Gastroesophageal sphincter (tissue), 4 donors: ENCODE data around the gene GTSF1L. TPM values are rescaled to one million over a fixed set of nuclear protein-coding genes. Genes with fewer than 3 reads are reported as not detected.

ENCODE experiments used
- ATAC-seq: fragments of 150-250 bp; one replicate; pipeline ENCODE4 v1.9.1; 2016; ENCODE audit warnings: mild to moderate bottlenecking, moderate library complexity
- H3K27ac ChIP-seq, 4 donors: fragments of 200-600 bp; sonication (generic) in 3 of 4; 1 replicate in 3 of 4; 2 replicates in 1 of 4; pipeline ENCODE4 v1.5.1; 2016 to 2019
- H3K27me3 ChIP-seq: fragments of 200-600 bp; sonication (generic); one replicate; pipeline ENCODE4 v1.5.1; 2019
- H3K36me3 ChIP-seq, 2 donors: fragments of 200-600 bp; sonication (generic); one replicate each; pipeline ENCODE4 v1.5.1; 2019; ENCODE audit warnings: control low read depth in 1 of 2
- H3K4me1 ChIP-seq, 3 donors: fragments of 200-600 bp; sonication (generic); 1 replicate in 2 of 3; 2 replicates in 1 of 3; pipeline ENCODE4 v1.5.1; 2016 to 2019; ENCODE audit warnings: control low read depth in 2 of 3
- H3K4me3 ChIP-seq, 2 donors: fragments of 200-600 bp; sonication (generic); one replicate each; pipeline ENCODE4 v1.5.1; 2019; ENCODE audit warnings: mild to moderate bottlenecking in 1 of 2, moderate library complexity in 1 of 2
- H3K9me3 ChIP-seq, 3 donors: fragments of 200-600 bp; sonication (generic); one replicate each; pipeline ENCODE4 v1.5.1; 2017 to 2019; ENCODE audit warnings: control low read depth in 2 of 3
- EP300 ChIP-seq: sonication (generic); formaldehyde crosslinking; IDR thresholded peaks from one replicate; pipeline ENCODE4 v1.6.1; 2017; ENCODE audit warnings: antibody characterized with exemption, mild to moderate bottlenecking
- POLR2A ChIP-seq, 2 donors: fragments of 450-650 bp; IDR thresholded peaks; one replicate each; pipeline ENCODE4 v1.6.1; 2017; ENCODE audit warnings: antibody characterized with exemption in 2 of 2, mild to moderate bottlenecking in 2 of 2, moderate library complexity in 1 of 2
- POLR2AphosphoS5 ChIP-seq: sonication (generic); formaldehyde crosslinking; IDR thresholded peaks from one replicate; pipeline ENCODE4 v1.6.1; 2017; ENCODE audit warnings: antibody characterized with exemption
- WGBS, 2 donors: methylation state at CpG; one replicate each; pipeline ENCODE4 v1.1.5; 2018; ENCODE audit warnings: low coverage in 1 of 2; 5-methylcytosine and 5-hydroxymethylcytosine counted together
- total RNA-seq, 4 donors: library from RNA; depleted of rRNA; stranded (reverse); fragments of >200 nt; gene quantifications; one replicate each; pipeline ENCODE4 v1.1.0, GENCODE V29; 2016
- TF ChIP-seq, protein P1 (sequence below), 4 experiments: fragments of 200-600 bp in 2 of 4; fragments of 450-650 bp in 2 of 4; sonication (generic) in 1 of 4; IDR thresholded peaks; one replicate each; pipeline ENCODE4 v1.5.1; 2017 to 2019; ENCODE audit warnings: antibody characterized with exemption in 4 of 4, mild to moderate bottlenecking in 2 of 4, moderate library complexity in 2 of 4

The GTSF1L gene
- total RNA-seq, 4 donors from 2014 or later, result not detected

DNA sequence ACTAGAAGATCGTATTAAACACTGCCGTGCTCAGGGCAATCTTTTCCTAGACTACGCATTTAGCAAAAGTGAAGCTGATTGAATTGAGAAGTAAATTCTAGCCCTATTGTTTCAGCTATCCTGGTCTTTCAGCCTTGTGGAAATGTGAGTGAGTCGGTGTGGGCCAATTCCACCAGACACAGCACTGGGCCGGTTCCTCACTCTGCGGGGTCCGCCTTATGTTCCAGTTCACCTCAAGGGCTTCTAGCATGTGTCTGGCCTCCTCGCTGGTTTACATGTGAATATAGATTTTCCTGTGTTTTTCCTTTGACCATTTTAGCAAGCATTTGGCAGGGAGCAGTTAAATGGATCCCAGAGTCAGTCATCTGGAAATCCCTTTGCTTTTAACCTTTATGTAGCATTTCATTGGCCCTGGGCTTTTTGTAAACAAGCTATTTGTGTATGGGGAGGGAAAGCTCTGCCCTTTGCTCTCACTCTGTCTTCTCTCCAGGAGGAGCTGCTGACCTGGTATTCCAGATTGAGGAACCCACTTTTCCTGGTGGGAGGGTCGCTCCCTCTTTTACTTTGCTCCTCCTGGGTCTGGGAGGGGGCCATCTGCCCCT, 12.4 kb upstream of the GTSF1L start:
- H3K27ac ChIP-seq, result no peak overlapping the region
- WGBS, 2 donors, result 76 to 83% methylated on average over 7 to 8 of the region's 9 CpGs
- no peak for ATAC-seq

DNA sequence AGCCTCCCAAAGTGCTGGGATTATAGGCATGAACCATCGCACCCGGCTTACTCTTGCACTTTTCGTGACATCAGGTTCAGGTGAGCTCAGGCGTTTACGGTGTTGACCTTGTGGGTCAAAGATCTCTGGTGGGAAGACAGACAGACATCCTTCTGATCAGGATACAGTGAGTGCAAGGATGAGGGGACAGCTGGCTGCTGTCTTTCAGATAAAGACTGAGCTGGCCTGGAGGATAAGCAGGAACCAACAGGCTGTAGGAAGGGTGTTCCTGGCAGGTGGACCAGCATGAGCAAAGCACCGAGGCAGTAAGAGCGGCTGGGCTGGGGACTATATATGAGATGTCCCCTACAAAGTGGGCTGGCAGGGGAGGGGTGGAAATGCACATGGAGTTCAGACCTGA, 11.1 kb upstream of the GTSF1L start:
- H3K27ac ChIP-seq, result no peak overlapping the region
- TF ChIP-seq EP300 (no peak), POLR2A (IDR thresholded peaks at IDR 0.05) (no peak), POLR2AphosphoS5 (no peak)
- TF ChIP-seq, protein P1, sequence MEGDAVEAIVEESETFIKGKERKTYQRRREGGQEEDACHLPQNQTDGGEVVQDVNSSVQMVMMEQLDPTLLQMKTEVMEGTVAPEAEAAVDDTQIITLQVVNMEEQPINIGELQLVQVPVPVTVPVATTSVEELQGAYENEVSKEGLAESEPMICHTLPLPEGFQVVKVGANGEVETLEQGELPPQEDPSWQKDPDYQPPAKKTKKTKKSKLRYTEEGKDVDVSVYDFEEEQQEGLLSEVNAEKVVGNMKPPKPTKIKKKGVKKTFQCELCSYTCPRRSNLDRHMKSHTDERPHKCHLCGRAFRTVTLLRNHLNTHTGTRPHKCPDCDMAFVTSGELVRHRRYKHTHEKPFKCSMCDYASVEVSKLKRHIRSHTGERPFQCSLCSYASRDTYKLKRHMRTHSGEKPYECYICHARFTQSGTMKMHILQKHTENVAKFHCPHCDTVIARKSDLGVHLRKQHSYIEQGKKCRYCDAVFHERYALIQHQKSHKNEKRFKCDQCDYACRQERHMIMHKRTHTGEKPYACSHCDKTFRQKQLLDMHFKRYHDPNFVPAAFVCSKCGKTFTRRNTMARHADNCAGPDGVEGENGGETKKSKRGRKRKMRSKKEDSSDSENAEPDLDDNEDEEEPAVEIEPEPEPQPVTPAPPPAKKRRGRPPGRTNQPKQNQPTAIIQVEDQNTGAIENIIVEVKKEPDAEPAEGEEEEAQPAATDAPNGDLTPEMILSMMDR (IDR thresholded peaks at IDR 0.05), result no peak
- no peak overlapping the region for H3K4me3 ChIP-seq
- no peaks in the 10 kb centered on the region for H3K4me1 ChIP-seq
- H3K27me3 ChIP-seq, result peaks cover 17% of the 10 kb centered on the region
- no peaks in the 10 kb centered on the region for H3K9me3 ChIP-seq
- H3K36me3 ChIP-seq, result no peaks in the 10 kb centered on the region
- WGBS, 2 donors, result 88% methylated on average over 7 of the region's 7 CpGs; no CpG with 5 or more reads in 1 of the 2 donors
- ATAC-seq, result no peak

More for the DNA sequence above, 12.4 kb upstream of the GTSF1L start:
- Histone ChIP-seq H3K4me1 (no peaks in the 10 kb centered on the region), H3K27me3 (peaks cover 23% of the 10 kb centered on the region), H3K36me3 (no peaks in the 10 kb centered on the region), H3K9me3 (no peaks in the 10 kb centered on the region), H3K4me3 (no peak overlapping the region)
- no peak for TF ChIP-seq POLR2AphosphoS5
- TF ChIP-seq EP300, result no peak
- no peak for TF ChIP-seq POLR2A (IDR thresholded peaks at IDR 0.05)
- TF ChIP-seq, protein P1 (IDR thresholded peaks at IDR 0.05), result no peak

DNA sequence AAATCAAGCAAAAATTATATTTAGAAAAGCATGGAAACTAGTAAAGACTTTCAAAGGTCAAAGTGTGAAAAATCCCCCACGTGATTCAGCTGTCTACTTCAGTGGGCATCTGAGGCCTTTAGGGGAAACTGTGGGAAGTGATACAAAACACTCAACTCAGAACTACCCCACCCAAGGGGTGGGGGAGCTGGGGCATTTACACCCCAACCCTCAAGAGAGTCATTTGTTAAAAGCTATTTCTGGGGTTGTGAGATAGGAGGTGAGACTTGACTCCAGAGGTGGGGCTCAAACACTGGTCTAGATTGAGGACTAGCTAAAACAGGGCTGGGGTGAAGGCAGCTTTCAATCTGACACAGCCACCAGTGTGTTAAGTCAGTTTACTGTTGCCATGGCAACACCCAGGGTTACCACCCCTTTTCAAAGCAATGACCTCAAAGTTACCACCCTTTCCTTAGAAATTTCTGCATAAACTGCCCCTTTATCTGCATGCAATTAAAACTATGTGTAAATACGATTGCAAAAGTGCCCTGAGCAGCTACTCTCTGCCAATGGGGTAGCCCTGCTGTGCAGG, 9.9 kb upstream of the GTSF1L start:
- Histone ChIP-seq H3K4me1 (no peaks in the 10 kb centered on the region), H3K9me3 (no peaks in the 10 kb centered on the region), H3K36me3 (no peaks in the 10 kb centered on the region), H3K4me3 (no peak overlapping the region), H3K27me3 (peaks cover 17% of the 10 kb centered on the region), H3K27ac (no peak overlapping the region)
- WGBS, 2 donors, result 35 to 60% methylated on average over 2 of the region's 2 CpGs
- TF ChIP-seq, protein P1 (IDR thresholded peaks at IDR 0.05), result no peak
- no peak for TF ChIP-seq POLR2AphosphoS5
- TF ChIP-seq EP300, result no peak
- TF ChIP-seq POLR2A (IDR thresholded peaks at IDR 0.05), result no peak
- ATAC-seq, result no peak

DNA sequence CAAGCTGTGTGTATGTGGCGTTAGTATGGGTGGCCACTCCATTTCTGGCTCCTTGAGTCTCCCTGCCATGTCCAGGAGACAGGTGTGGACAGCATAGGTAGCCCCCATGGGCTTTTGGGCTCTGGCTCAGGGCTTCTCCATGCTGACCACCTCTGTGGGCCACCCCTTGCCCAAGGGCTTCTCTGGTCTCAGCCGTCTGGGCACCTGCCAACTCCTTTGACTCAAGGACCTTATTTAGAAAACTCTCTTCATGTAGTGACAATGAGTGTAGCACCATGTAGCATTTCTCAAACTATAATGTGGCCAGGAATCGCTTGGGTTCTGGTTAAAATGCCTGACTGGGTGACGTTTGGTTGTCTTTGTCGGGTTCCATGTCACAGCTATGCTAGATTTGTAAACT, 5.1 kb upstream of the GTSF1L start:
- Histone ChIP-seq H3K4me1 (no peaks in the 10 kb centered on the region), H3K27me3 (peaks cover 24% of the 10 kb centered on the region), H3K36me3 (no peaks in the 10 kb centered on the region), H3K4me3 (no peak overlapping the region), H3K27ac (no peak overlapping the region), H3K9me3 (no peaks in the 10 kb centered on the region)
- TF ChIP-seq POLR2AphosphoS5 (no peak), POLR2A (IDR thresholded peaks at IDR 0.05) (no peak), EP300 (no peak)
- TF ChIP-seq, protein P1 (IDR thresholded peaks at IDR 0.05), result no peak
- 72% methylated on average over 4 of the region's 5 CpGs; no CpG with 5 or more reads in 1 of the 2 donors for WGBS, 2 donors
- no peak for ATAC-seq

DNA sequence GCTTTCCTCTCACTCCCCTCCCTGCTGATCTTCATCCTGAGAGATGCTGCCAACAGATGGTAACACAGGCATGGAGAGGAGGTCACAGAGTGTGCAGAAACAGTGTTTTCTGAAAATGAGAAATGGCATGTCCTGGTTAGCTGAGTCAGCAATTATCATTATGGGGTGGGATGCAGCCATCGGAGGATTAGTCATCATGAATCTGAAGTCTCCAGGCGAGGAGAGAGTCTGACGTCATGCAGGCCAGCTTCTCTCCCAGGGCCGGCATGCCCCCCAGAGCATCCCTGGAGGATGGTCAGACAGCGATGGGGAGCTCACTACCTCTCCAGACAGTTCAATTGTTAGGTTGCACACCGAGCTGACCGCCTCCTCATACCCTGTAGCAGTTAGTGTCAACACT, 4.7 kb upstream of the GTSF1L start:
- Histone ChIP-seq H3K27ac (no peak overlapping the region), H3K27me3 (peaks cover 24% of the 10 kb centered on the region), H3K4me3 (no peak overlapping the region), H3K4me1 (no peaks in the 10 kb centered on the region), H3K9me3 (no peaks in the 10 kb centered on the region), H3K36me3 (no peaks in the 10 kb centered on the region)
- TF ChIP-seq POLR2A (IDR thresholded peaks at IDR 0.05) (no peak), EP300 (no peak), POLR2AphosphoS5 (no peak)
- TF ChIP-seq, protein P1 (IDR thresholded peaks at IDR 0.05), result no peak
- ATAC-seq, result no peak
- WGBS, 2 donors, result 57% methylated on average over 7 of the region's 7 CpGs; no CpG with 5 or more reads in 1 of the 2 donors
